T-cell (primary cell): ENCODE data around the gene APH1B. TPM values are rescaled to one million over a fixed set of nuclear protein-coding genes. Genes with fewer than 3 reads are reported as not detected.
"Not testable (repeated sequence)": the region's sequence is repeated elsewhere in the genome, so short reads cannot be mapped to it uniquely, and the experiment has no call there.

Experiments
- ATAC-seq, 4 experiments: fragments of 200-7000 bp in 3 of 4; fragments of 150-1000 bp in 1 of 4; cut with Tn5 transposase; replicated peaks in 1 of 4; 1 replicate in 3 of 4; 2 replicates in 1 of 4; pipeline ENCODE4 v1.10.0; 2021; ENCODE audit warnings: moderate library complexity in 3 of 4, mild to moderate bottlenecking in 2 of 4, moderate number of reproducible peaks in 1 of 4
- CTCF ChIA-PET, 2 donors: fragments of 300-600 bp; sonication (Branson Sonifier 250); formaldehyde crosslinking; loops; one replicate each; lab custom pipeline; 2022; ENCODE audit warnings: antibody characterized with exemption in 2 of 2; lab: Charles Lee
- POLR2A ChIA-PET, 2 donors: fragments of 300-600 bp; sonication (Branson Sonifier 250); formaldehyde crosslinking; loops; one replicate each; lab custom pipeline; 2022; ENCODE audit warnings: antibody characterized with exemption in 2 of 2; lab: Charles Lee
- DNase-seq, 35 experiments: peaks; one replicate each; pipeline versions ENCODE4 v3.0.0 to v3.0.0-alpha.2; 2013 to 2023
- H3K27ac ChIP-seq: one replicate; pipeline ENCODE4 v1.5.1; 2013; ENCODE audit warnings: low read length
- H3K27me3 ChIP-seq, 2 experiments: replicated peaks in 1 of 2; 1 replicate in 1 of 2; 2 replicates in 1 of 2; pipeline versions ENCODE4 v1.6.1 to v1.7.0; 2013; ENCODE audit warnings: low read length in 1 of 2, mixed read lengths in 1 of 2; ENCODE audit not compliant: control insufficient read depth in 2 of 2, insufficient read depth in 2 of 2; ENCODE audit errors: extremely low read depth in 1 of 2
- H3K36me3 ChIP-seq, 2 donors: 1 replicate in 1 of 2; 2 replicates in 1 of 2; pipeline versions ENCODE4 v1.6.1 to v1.7.0; 2013; ENCODE audit warnings: low read length in 1 of 2; ENCODE audit not compliant: control insufficient read depth in 2 of 2, insufficient read depth in 1 of 2; ENCODE audit errors: extremely low read depth in 1 of 2
- H3K4me1 ChIP-seq, 2 experiments: 1 replicate in 1 of 2; 2 replicates in 1 of 2; pipeline versions ENCODE4 v1.6.1 to v1.7.0; 2013; ENCODE audit warnings: low read length in 2 of 2, mixed read lengths in 1 of 2; ENCODE audit not compliant: insufficient read depth in 2 of 2, control insufficient read depth in 1 of 2; ENCODE audit errors: extremely low read depth in 1 of 2
- H3K4me3 ChIP-seq, 2 donors: 1 replicate in 1 of 2; 2 replicates in 1 of 2; pipeline versions ENCODE4 v1.5.1 to v1.7.0; 2013; ENCODE audit warnings: mild to moderate bottlenecking in 2 of 2, low read length in 1 of 2, moderate library complexity in 1 of 2; ENCODE audit not compliant: control insufficient read depth in 1 of 2; ENCODE audit errors: extremely low read depth in 1 of 2
- H3K9me3 ChIP-seq: 2 replicates; pipeline ENCODE4 v1.7.0; 2013
- H3K27ac Mint-ChIP-seq, 2 donors: one replicate each; pipeline ENCODE4 v1.8.0; 2020 to 2021; ENCODE audit warnings: mild to moderate bottlenecking in 2 of 2, mixed read lengths in 2 of 2
- H3K27me3 Mint-ChIP-seq, 2 donors: one replicate each; pipeline ENCODE4 v1.8.0; 2021 to 2022; ENCODE audit warnings: mixed read lengths in 2 of 2
- H3K36me3 Mint-ChIP-seq: one replicate; pipeline ENCODE4 v1.8.0; 2021; ENCODE audit warnings: mixed read lengths
- H3K4me1 Mint-ChIP-seq, 3 donors: one replicate each; pipeline ENCODE4 v1.8.0; 2020 to 2022; ENCODE audit warnings: mixed read lengths in 3 of 3, mild to moderate bottlenecking in 1 of 3
- H3K4me3 Mint-ChIP-seq, 3 donors: one replicate each; pipeline ENCODE4 v1.8.0; 2020 to 2022; ENCODE audit warnings: mild to moderate bottlenecking in 3 of 3, mixed read lengths in 3 of 3, moderate library complexity in 3 of 3
- H3K9me3 Mint-ChIP-seq, 3 donors: one replicate each; pipeline ENCODE4 v1.8.0; 2020 to 2022; ENCODE audit warnings: mixed read lengths in 3 of 3
- WGBS: methylation state at CpG from one replicate; pipeline ENCODE4 v1.1.5; 2013; ENCODE audit warnings: missing lambda C conversion rate; ENCODE audit not compliant: insufficient coverage; 5-methylcytosine and 5-hydroxymethylcytosine counted together
- total RNA-seq, 35 experiments: library from RNA in 6 of 35; stranded (reverse) in 6 of 35; fragments of 120-200 nt in 1 of 35; gene quantifications; one replicate each; pipeline versions ENCODE4 v1.2.1 to v1.2.4 and lab custom pipeline; 2013 to 2026

The APH1B gene
- total RNA-seq, 5 donors from 2014 or later (not counting 1 experiment from before 2014, with no cell fraction given) = 17.0 to 27.4 (median 20.9) TPM

- DNase-seq (no peak), ATAC-seq (no peak)
- Histone ChIP-seq H3K4me3 (no peak overlapping the region), H3K9me3 (no peaks in the 10 kb centered on the region), H3K4me1 (no peaks in the 10 kb centered on the region), H3K36me3 (no peaks in the 10 kb centered on the region), H3K27ac (no peak overlapping the region), H3K27me3 (peaks cover 0 to 3% of the 10 kb centered on the region in 2 experiments)
- H3K27ac Mint-ChIP-seq = no peak overlapping the region
- no peak overlapping the region for H3K4me3 Mint-ChIP-seq
- 100% methylated on average over 1 of the region's 10 CpGs for WGBS
- ChIA-PET CTCF (interaction anchor here in 1 of 2 donors (0.6 kb wide), 1 partner anchor 117 kb away, joined by 3 read pairs; no protein-coding TSS in a partner anchor), POLR2A (interaction anchor here in 1 of 2 donors (0.6 kb wide), 1 partner anchor 489 kb away, joined by 4 read pairs; no protein-coding TSS in a partner anchor)
- peaks cover 0 to 5% of the 10 kb centered on the region in 2 donors for H3K27me3 Mint-ChIP-seq
- no peaks in the 10 kb centered on the region for H3K4me1 Mint-ChIP-seq
- no peaks in the 10 kb centered on the region for H3K9me3 Mint-ChIP-seq
- no peaks in the 10 kb centered on the region for H3K36me3 Mint-ChIP-seq
Measured at GRCh38 chr15:63339006-63339766, 61.8 kb downstream of the APH1B start.

GRCh38 chr15:63339836-63340235 lies 62.4 kb downstream of the APH1B start:
- Mint-ChIP-seq H3K9me3 (no peaks in the 10 kb centered on the region), H3K36me3 (no peaks in the 10 kb centered on the region), H3K4me1 (no peaks in the 10 kb centered on the region), H3K27me3 (peaks cover 2 to 7% of the 10 kb centered on the region in 2 donors), H3K27ac (no peak overlapping the region), H3K4me3 (no peak overlapping the region)
- Histone ChIP-seq H3K27ac (no peak overlapping the region), H3K4me1 (no peaks in the 10 kb centered on the region), H3K4me3 (no peak overlapping the region), H3K27me3 (peaks cover 0 to 6% of the 10 kb centered on the region in 2 experiments), H3K9me3 (no peaks in the 10 kb centered on the region), H3K36me3 (no peaks in the 10 kb centered on the region)
- 63% methylated on average over 1 of the region's 1 CpG for WGBS
- POLR2A ChIA-PET = interaction anchor here in 1 of 2 donors (0.6 kb wide), 1 partner anchor 490 kb away, joined by 4 read pairs; no protein-coding TSS in a partner anchor
- CTCF ChIA-PET = interaction anchor here in 1 of 2 donors (0.6 kb wide), 1 partner anchor 117 kb away, joined by 3 read pairs; no protein-coding TSS in a partner anchor
- DNase-seq (no peak), ATAC-seq (no peak)

- Histone ChIP-seq H3K9me3 (no peaks in the 10 kb centered on the region), H3K27ac (no peak overlapping the region), H3K36me3 (no peaks in the 10 kb centered on the region), H3K4me1 (no peaks in the 10 kb centered on the region), H3K4me3 (no peak overlapping the region), H3K27me3 (peaks cover 0 to 11% of the 10 kb centered on the region in 2 experiments)
- H3K9me3 Mint-ChIP-seq = no peaks in the 10 kb centered on the region
- ATAC-seq (no peak), DNase-seq (no peak)
- 86% methylated on average over 4 of the region's 8 CpGs for WGBS
- no peaks in the 10 kb centered on the region for H3K4me1 Mint-ChIP-seq
- H3K4me3 Mint-ChIP-seq = no peak overlapping the region
- H3K36me3 Mint-ChIP-seq = no peaks in the 10 kb centered on the region
- POLR2A ChIA-PET = no interaction called here
- no peak overlapping the region for H3K27ac Mint-ChIP-seq
- CTCF ChIA-PET = no interaction called here
- peaks cover 3 to 8% of the 10 kb centered on the region in 2 donors for H3K27me3 Mint-ChIP-seq
Measured at GRCh38 chr15:63340353-63340752, 62.9 kb downstream of the APH1B start.

DNA sequence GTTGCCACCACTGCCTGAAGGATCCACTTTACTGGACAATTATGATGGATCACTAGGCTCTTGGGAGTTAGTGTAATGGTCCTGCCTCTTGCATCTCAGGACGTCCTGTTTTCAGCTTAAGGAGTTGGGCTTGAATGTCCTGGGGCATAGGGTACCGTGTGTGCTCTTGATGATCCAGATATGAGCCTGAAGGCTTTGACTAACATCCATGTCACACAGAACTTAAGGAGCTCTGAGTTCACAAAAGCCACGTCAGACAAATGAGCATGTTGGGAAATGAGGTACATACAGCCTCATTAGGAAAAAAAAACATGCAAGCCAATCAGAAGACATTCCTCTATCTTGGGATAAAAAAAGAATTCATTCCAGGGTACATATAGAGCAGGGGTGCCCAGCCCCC lies 63.5 kb downstream of the APH1B start:
- Histone ChIP-seq H3K36me3 (no peaks in the 10 kb centered on the region), H3K4me1 (no peaks in the 10 kb centered on the region), H3K9me3 (no peaks in the 10 kb centered on the region), H3K27ac (no peak overlapping the region), H3K27me3 (peaks cover 0 to 13% of the 10 kb centered on the region in 2 experiments), H3K4me3 (no peak overlapping the region)
- Mint-ChIP-seq H3K4me1 (no peaks in the 10 kb centered on the region), H3K4me3 (no peak overlapping the region), H3K27me3 (peaks cover 3 to 8% of the 10 kb centered on the region in 2 donors), H3K27ac (no peak overlapping the region), H3K9me3 (no peaks in the 10 kb centered on the region), H3K36me3 (no peaks in the 10 kb centered on the region)
- no peak for DNase-seq
- POLR2A ChIA-PET = interaction anchor here in 1 of 2 donors (0.7 kb wide), 1 partner anchor 272 kb away, joined by 3 read pairs; no protein-coding TSS in a partner anchor
- no peak for ATAC-seq
- CTCF ChIA-PET = no interaction called here
- no CpG with 5 or more reads among the region's 3 CpGs for WGBS

DNA sequence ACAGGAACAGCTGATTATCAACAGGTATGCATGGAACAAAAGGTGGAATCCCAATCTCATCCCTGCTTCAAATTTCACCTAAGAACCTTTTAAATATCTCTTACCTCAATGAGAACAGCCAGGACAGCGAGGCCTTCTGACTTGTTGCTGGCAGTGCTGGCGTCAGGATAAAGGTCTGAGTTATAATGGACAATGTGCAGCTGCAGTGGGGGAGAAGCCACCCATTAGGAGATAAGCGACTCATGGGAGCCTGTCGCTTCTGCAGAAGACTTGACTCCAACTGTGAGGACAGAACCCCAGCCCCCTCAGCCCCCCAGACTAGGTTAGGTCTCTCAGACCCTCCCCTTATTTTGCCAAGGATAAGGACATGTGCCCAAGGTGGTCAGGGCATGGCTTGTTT lies 64.5 kb downstream of the APH1B start:
- ATAC-seq (no peak), DNase-seq (no peak)
- peaks cover 0 to 13% of the 10 kb centered on the region in 2 experiments for H3K27me3 ChIP-seq
- H3K9me3 ChIP-seq = no peaks in the 10 kb centered on the region
- no peaks in the 10 kb centered on the region for H3K4me1 ChIP-seq
- no peak overlapping the region for H3K27ac ChIP-seq
- H3K27me3 Mint-ChIP-seq = peaks cover 3 to 11% of the 10 kb centered on the region in 2 donors
- ChIA-PET CTCF (no interaction called here), POLR2A (no interaction called here)
- H3K4me3 Mint-ChIP-seq = no peak overlapping the region
- no peaks in the 10 kb centered on the region for H3K36me3 ChIP-seq
- no peak overlapping the region for H3K4me3 ChIP-seq
- no peak overlapping the region for H3K27ac Mint-ChIP-seq
- no peaks in the 10 kb centered on the region for H3K4me1 Mint-ChIP-seq
- no peaks in the 10 kb centered on the region for H3K9me3 Mint-ChIP-seq
- 90% methylated on average over 2 of the region's 4 CpGs for WGBS
- no peaks in the 10 kb centered on the region for H3K36me3 Mint-ChIP-seq

DNA sequence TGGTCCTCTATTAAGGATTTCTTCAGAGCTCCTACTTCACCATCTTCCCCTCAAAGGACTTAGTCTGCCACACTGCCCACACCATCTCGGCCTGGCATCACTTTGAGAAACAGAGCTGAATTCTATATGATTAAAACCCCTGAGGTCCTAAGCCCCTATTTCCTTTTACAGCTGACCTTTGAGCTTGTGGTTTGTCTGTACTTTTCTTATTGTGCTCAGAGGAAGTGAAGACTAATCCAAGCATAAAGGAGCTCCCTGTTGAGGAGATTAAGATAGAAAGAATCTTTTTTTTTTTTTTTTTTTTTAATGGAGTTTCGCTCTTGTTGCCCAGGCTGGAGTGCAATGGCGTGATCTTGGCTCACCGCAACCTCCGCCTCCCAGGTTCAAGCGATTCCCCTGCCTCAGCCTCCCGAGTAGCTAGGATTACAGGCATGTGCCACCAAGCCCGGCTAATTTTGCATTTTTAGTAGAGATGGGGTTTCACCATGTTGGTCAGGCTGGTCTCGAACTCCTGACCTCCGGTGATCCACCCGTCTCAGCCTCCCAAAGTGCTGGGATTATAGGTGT lies 65.7 kb downstream of the APH1B start:
- H3K9me3 ChIP-seq, H3K9me3 Mint-ChIP-seq, ATAC-seq, H3K27ac Mint-ChIP-seq, DNase-seq, H3K4me1 Mint-ChIP-seq, H3K4me1 ChIP-seq, H3K27ac ChIP-seq, H3K36me3 Mint-ChIP-seq, POLR2A ChIA-PET, H3K4me3 ChIP-seq, H3K36me3 ChIP-seq, H3K4me3 Mint-ChIP-seq: not testable (repeated sequence)
- H3K27me3 Mint-ChIP-seq = peaks cover 3 to 13% of the 10 kb centered on the region in 2 donors
- no CpG with 5 or more reads among the region's 11 CpGs for WGBS
- CTCF ChIA-PET = interaction anchor here (0.6 to 1.0 kb wide), 2 partner anchors 34 to 68 kb away, joined by 3 to 5 read pairs; no protein-coding TSS in a partner anchor
- H3K27me3 ChIP-seq = peaks cover 0 to 13% of the 10 kb centered on the region in 2 experiments
